ENCODE data around the gene EBLN2. TPM values are rescaled to one million over a fixed set of nuclear protein-coding genes. Genes with fewer than 3 reads are reported as not detected.

The EBLN2 gene
- total and polyA plus RNA-seq, 2 donors from 2014 or later: 0.24 to 4.5 TPM

GRCh38 chr3:73098026-73098425 lies 36.6 kb downstream of the EBLN2 start:
- TF ChIP-seq CTCF (IDR thresholded peaks at IDR 0.05; ENCODE audit: borderline replicate concordance, extremely low read depth, insufficient read depth): no peak
- intact Hi-C loops (cut with DNase I): loop anchor here (5.0 kb wide), 1 partner anchor 399 kb away; no protein-coding TSS in a partner anchor
- no peak overlapping the region for H3K9ac ChIP-seq (ENCODE audit: low read length in 3 of 3)
- FAIRE-seq: no peak
- no peak overlapping the region for H3K4me3 ChIP-seq (ENCODE audit: low read length in 3 of 3)
- no peak for DNase-seq
- no peaks in the 10 kb centered on the region for H3K36me3 ChIP-seq (ENCODE audit: control insufficient read depth in 2 of 3, insufficient read depth in 3 of 3, low read length in 3 of 3)
- no peaks in the 10 kb centered on the region for H3K4me1 ChIP-seq (ENCODE audit: control insufficient read depth in 2 of 3, insufficient read depth in 2 of 3, low read depth in 1 of 3, low read length in 3 of 3)
- no peaks in the 10 kb centered on the region for H3K9me3 ChIP-seq (ENCODE audit: control insufficient read depth in 2 of 3, insufficient read depth in 1 of 3, low read length in 3 of 3)
- no peaks in the 10 kb centered on the region for H3K27me3 ChIP-seq (ENCODE audit: control insufficient read depth, insufficient read depth, low read length)
- H3K27ac ChIP-seq (ENCODE audit: low read depth in 2 of 2, low read length in 2 of 2): no peak overlapping the region

GRCh38 chr3:73098873-73099272 lies 37.4 kb downstream of the EBLN2 start:
- TF ChIP-seq CTCF (IDR thresholded peaks at IDR 0.05; ENCODE audit: borderline replicate concordance, extremely low read depth, insufficient read depth): no peak
- Histone ChIP-seq H3K4me1 (ENCODE audit: control insufficient read depth in 2 of 3, insufficient read depth in 2 of 3, low read depth in 1 of 3, low read length in 3 of 3) (no peaks in the 10 kb centered on the region), H3K9me3 (ENCODE audit: control insufficient read depth in 2 of 3, insufficient read depth in 1 of 3, low read length in 3 of 3) (no peaks in the 10 kb centered on the region), H3K9ac (ENCODE audit: low read length in 3 of 3) (no peak overlapping the region), H3K36me3 (ENCODE audit: control insufficient read depth in 2 of 3, insufficient read depth in 3 of 3, low read length in 3 of 3) (no peaks in the 10 kb centered on the region), H3K27ac (ENCODE audit: low read depth in 2 of 2, low read length in 2 of 2) (no peak overlapping the region), H3K4me3 (ENCODE audit: low read length in 3 of 3) (no peak overlapping the region), H3K27me3 (ENCODE audit: control insufficient read depth, insufficient read depth, low read length) (no peaks in the 10 kb centered on the region)
- no peak for FAIRE-seq
- intact Hi-C loops (cut with DNase I): loop anchor here (5.0 kb wide), 1 partner anchor 398 kb away; no protein-coding TSS in a partner anchor
- DNase-seq: no peak

- peak; percentile 87 for FAIRE-seq
- TF ChIP-seq CTCF (IDR thresholded peaks at IDR 0.05; ENCODE audit: borderline replicate concordance, extremely low read depth, insufficient read depth): peak; percentile 96
- intact Hi-C loops (cut with DNase I): loop anchor here (5.0 kb wide), 1 partner anchor 331 kb away; no protein-coding TSS in a partner anchor
These were observed 39.5 kb downstream of the EBLN2 start for GRCh38 chr3:73100741-73101559.

More at GRCh38 chr3:73100741-73101559, 39.5 kb downstream of the EBLN2 start:
- no peak overlapping the region for H3K9ac ChIP-seq (ENCODE audit: low read length in 3 of 3)
- peak in 4 of 5 donors; percentile 89 to 95 (median 92) for DNase-seq
- H3K27me3 ChIP-seq (ENCODE audit: control insufficient read depth, insufficient read depth, low read length): no peaks in the 10 kb centered on the region
- no peaks in the 10 kb centered on the region for H3K4me1 ChIP-seq (ENCODE audit: control insufficient read depth in 2 of 3, insufficient read depth in 2 of 3, low read depth in 1 of 3, low read length in 3 of 3)
- H3K36me3 ChIP-seq (ENCODE audit: control insufficient read depth in 2 of 3, insufficient read depth in 3 of 3, low read length in 3 of 3): no peaks in the 10 kb centered on the region
- no peaks in the 10 kb centered on the region for H3K9me3 ChIP-seq (ENCODE audit: control insufficient read depth in 2 of 3, insufficient read depth in 1 of 3, low read length in 3 of 3)
- no peak overlapping the region for H3K4me3 ChIP-seq (ENCODE audit: low read length in 3 of 3)
- no peak overlapping the region for H3K27ac ChIP-seq (ENCODE audit: low read depth in 2 of 2, low read length in 2 of 2)
